Measurements from ENCODE around the gene AFF1.

DNA sequence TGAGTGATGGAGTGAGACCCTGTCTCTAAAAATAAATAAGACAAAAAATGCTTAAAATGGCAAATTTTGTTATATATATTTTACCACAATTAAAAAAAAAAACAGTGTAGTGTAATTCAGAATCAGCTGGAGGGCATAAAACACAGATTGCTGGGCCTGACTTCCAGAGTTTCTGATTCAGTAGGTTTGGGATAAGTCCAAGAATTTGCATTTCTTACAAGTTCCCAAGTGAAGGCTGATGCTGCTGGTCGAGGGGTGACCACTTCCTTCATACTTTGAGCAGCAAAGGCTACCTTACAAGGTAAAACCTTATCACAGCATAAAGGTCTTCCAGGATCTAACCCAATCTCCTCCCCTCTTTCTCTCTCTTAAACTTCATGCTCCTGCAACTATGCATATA is 244.9 kb downstream of the AFF1 start:
- TF ChIP-seq, protein P1, sequence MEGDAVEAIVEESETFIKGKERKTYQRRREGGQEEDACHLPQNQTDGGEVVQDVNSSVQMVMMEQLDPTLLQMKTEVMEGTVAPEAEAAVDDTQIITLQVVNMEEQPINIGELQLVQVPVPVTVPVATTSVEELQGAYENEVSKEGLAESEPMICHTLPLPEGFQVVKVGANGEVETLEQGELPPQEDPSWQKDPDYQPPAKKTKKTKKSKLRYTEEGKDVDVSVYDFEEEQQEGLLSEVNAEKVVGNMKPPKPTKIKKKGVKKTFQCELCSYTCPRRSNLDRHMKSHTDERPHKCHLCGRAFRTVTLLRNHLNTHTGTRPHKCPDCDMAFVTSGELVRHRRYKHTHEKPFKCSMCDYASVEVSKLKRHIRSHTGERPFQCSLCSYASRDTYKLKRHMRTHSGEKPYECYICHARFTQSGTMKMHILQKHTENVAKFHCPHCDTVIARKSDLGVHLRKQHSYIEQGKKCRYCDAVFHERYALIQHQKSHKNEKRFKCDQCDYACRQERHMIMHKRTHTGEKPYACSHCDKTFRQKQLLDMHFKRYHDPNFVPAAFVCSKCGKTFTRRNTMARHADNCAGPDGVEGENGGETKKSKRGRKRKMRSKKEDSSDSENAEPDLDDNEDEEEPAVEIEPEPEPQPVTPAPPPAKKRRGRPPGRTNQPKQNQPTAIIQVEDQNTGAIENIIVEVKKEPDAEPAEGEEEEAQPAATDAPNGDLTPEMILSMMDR (IDR thresholded peaks at IDR 0.05; ENCODE audit: low read length): no peak
- TF ChIP-seq EZH2phosphoT487 (IDR thresholded peaks at IDR 0.05; ENCODE audit: low read length) (no peak), EZH2 (optimal IDR thresholded peaks at IDR 0.05; ENCODE audit: low read depth, low read length) (no peak)
